ENCODE data around the gene DCX. TPM values are rescaled to one million over a fixed set of nuclear protein-coding genes. Genes with fewer than 3 reads are reported as not detected.

DCX gene
- total and polyA plus RNA-seq, 2 experiments from 2014 or later = 0.34 to 1.2 TPM

DNA sequence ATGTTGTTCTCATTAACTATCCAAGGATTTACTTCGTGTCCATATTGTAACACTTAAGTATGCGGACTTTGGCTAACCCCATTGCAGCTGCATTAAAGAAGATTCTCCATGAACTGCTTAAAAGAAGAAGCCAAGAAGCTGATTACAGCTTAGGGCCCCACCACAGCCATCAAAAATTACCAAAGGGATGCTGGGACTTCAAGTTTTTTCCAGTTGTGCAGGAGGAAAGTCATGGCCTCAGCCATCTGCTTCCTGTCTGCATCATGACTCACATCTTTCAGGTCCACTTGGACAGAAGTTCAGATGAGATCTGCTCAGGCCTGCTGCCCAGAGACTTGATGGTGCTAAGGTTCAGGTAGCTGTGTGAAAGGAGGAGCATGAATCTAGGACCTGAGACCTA lies 102.9 kb downstream of the DCX start:
- WGBS (ENCODE audit: low lambda C conversion rate, missing lambda C conversion rate) = 88% methylated on average over 2 of the region's 2 CpGs
- Histone ChIP-seq H3K27ac (no peak overlapping the region), H2AFZ (no peak overlapping the region), H3K4me1 (ENCODE audit: insufficient read depth) (no peaks in the 10 kb centered on the region), H3K36me3 (replicated peaks; ENCODE audit: insufficient read depth, low read depth) (no peaks in the 10 kb centered on the region), H3K9me2 (replicated peaks; ENCODE audit: insufficient read depth) (no peaks in the 10 kb centered on the region), H3K4me3 (no peak overlapping the region), H3K9me3 (ENCODE audit: low read depth) (no peaks in the 10 kb centered on the region), H3K27me3 (no peaks in the 10 kb centered on the region), H3K4me2 (no peak overlapping the region), H4K20me1 (ENCODE audit: insufficient read depth, poor library complexity, severe bottlenecking) (no peaks in the 10 kb centered on the region), H3K79me2 (no peaks in the 10 kb centered on the region)
- TF ChIP-seq EZH2phosphoT487 (IDR thresholded peaks at IDR 0.05; ENCODE audit: low read depth, severe bottlenecking, unreplicated experiment) (no peak), CTCF (IDR thresholded peaks at IDR 0.05; ENCODE audit: poor library complexity) (no peak), EZH2 (IDR thresholded peaks at IDR 0.05; ENCODE audit: borderline replicate concordance) (no peak)
- DNase-seq (ENCODE audit: low spot score) = no peak

- WGBS (ENCODE audit: low lambda C conversion rate, missing lambda C conversion rate) = 80% methylated on average over 3 of the region's 3 CpGs
- no peak overlapping the region for H3K4me3 ChIP-seq
- no peaks in the 10 kb centered on the region for H4K20me1 ChIP-seq (ENCODE audit: insufficient read depth, poor library complexity, severe bottlenecking)
- no peaks in the 10 kb centered on the region for H3K9me3 ChIP-seq (ENCODE audit: low read depth)
- no peaks in the 10 kb centered on the region for H3K9me2 ChIP-seq (replicated peaks; ENCODE audit: insufficient read depth)
- H3K36me3 ChIP-seq (replicated peaks; ENCODE audit: insufficient read depth, low read depth) = no peaks in the 10 kb centered on the region
- DNase-seq (ENCODE audit: low spot score) = no peak
- no peaks in the 10 kb centered on the region for H3K79me2 ChIP-seq
- H3K4me2 ChIP-seq = no peak overlapping the region
- no peaks in the 10 kb centered on the region for H3K4me1 ChIP-seq (ENCODE audit: insufficient read depth)
- no peak for TF ChIP-seq CTCF (IDR thresholded peaks at IDR 0.05; ENCODE audit: poor library complexity)
- no peak for TF ChIP-seq EZH2 (IDR thresholded peaks at IDR 0.05; ENCODE audit: borderline replicate concordance)
- TF ChIP-seq EZH2phosphoT487 (IDR thresholded peaks at IDR 0.05; ENCODE audit: low read depth, severe bottlenecking, unreplicated experiment) = no peak
- H2AFZ ChIP-seq = no peak overlapping the region
- H3K27ac ChIP-seq = no peak overlapping the region
- H3K27me3 ChIP-seq = no peaks in the 10 kb centered on the region
Observed at GRCh38 chrX:111308039-111308438, 104.0 kb downstream of the DCX start.

GRCh38 chrX:111302284-111302683 lies 109.7 kb downstream of the DCX start:
- Histone ChIP-seq H3K27ac (no peak overlapping the region), H3K9me2 (replicated peaks; ENCODE audit: insufficient read depth) (no peaks in the 10 kb centered on the region), H4K20me1 (ENCODE audit: insufficient read depth, poor library complexity, severe bottlenecking) (no peaks in the 10 kb centered on the region), H3K27me3 (no peaks in the 10 kb centered on the region), H3K9me3 (ENCODE audit: low read depth) (no peaks in the 10 kb centered on the region), H3K4me3 (no peak overlapping the region), H3K79me2 (no peaks in the 10 kb centered on the region), H3K4me1 (ENCODE audit: insufficient read depth) (no peaks in the 10 kb centered on the region), H3K4me2 (no peak overlapping the region), H2AFZ (no peak overlapping the region), H3K36me3 (replicated peaks; ENCODE audit: insufficient read depth, low read depth) (no peaks in the 10 kb centered on the region)
- no peak for TF ChIP-seq EZH2phosphoT487 (IDR thresholded peaks at IDR 0.05; ENCODE audit: low read depth, severe bottlenecking, unreplicated experiment)
- TF ChIP-seq CTCF (IDR thresholded peaks at IDR 0.05; ENCODE audit: poor library complexity) = no peak
- TF ChIP-seq EZH2 (IDR thresholded peaks at IDR 0.05; ENCODE audit: borderline replicate concordance) = no peak
- 84% methylated on average over 2 of the region's 2 CpGs for WGBS (ENCODE audit: low lambda C conversion rate, missing lambda C conversion rate)
- DNase-seq (ENCODE audit: low spot score) = no peak

- WGBS (ENCODE audit: low lambda C conversion rate, missing lambda C conversion rate) = 78% methylated on average over 3 of the region's 3 CpGs
- H3K9me3 ChIP-seq (ENCODE audit: low read depth) = no peaks in the 10 kb centered on the region
- no peak for TF ChIP-seq CTCF (IDR thresholded peaks at IDR 0.05; ENCODE audit: poor library complexity)
- no peaks in the 10 kb centered on the region for H3K36me3 ChIP-seq (replicated peaks; ENCODE audit: insufficient read depth, low read depth)
- no peaks in the 10 kb centered on the region for H3K27me3 ChIP-seq
- H3K27ac ChIP-seq = no peak overlapping the region
- H3K4me1 ChIP-seq (ENCODE audit: insufficient read depth) = no peaks in the 10 kb centered on the region
- H3K4me2 ChIP-seq = no peak overlapping the region
- no peaks in the 10 kb centered on the region for H3K79me2 ChIP-seq
- H3K9me2 ChIP-seq (replicated peaks; ENCODE audit: insufficient read depth) = no peaks in the 10 kb centered on the region
- H4K20me1 ChIP-seq (ENCODE audit: insufficient read depth, poor library complexity, severe bottlenecking) = no peaks in the 10 kb centered on the region
- no peak for DNase-seq (ENCODE audit: low spot score)
- no peak overlapping the region for H3K4me3 ChIP-seq
- H2AFZ ChIP-seq = no peak overlapping the region
Observed at GRCh38 chrX:111288841-111289240, 123.2 kb downstream of the DCX start.

Data from hepatocyte (in vitro differentiated cells).